Dendritic cell treated with granulocyte-macrophage colony-stimulating factor and Interleukin-4, amounts not matched to agents 40 ng/mL and 50 ng/mL, for 4 days (primary cell): ENCODE measurements around the gene CGB2.
"Not testable (repeated sequence)": the region's sequence is repeated elsewhere in the genome, so short reads cannot be mapped to it uniquely, and the experiment has no call there.

Experiments used
- H3K27ac Mint-ChIP-seq: one replicate; pipeline ENCODE4 v1.8.0; 2022; ENCODE audit warnings: mild to moderate bottlenecking, mixed read lengths
- H3K27me3 Mint-ChIP-seq: one replicate; pipeline ENCODE4 v1.8.0; 2022; ENCODE audit warnings: mild to moderate bottlenecking, mixed read lengths
- H3K36me3 Mint-ChIP-seq: one replicate; pipeline ENCODE4 v1.8.0; 2022; ENCODE audit warnings: low read depth, mixed read lengths
- H3K4me1 Mint-ChIP-seq: one replicate; pipeline ENCODE4 v1.8.0; 2022; ENCODE audit warnings: low read depth, mixed read lengths
- H3K4me3 Mint-ChIP-seq: one replicate; pipeline ENCODE4 v1.8.0; 2022; ENCODE audit warnings: mild to moderate bottlenecking, moderate library complexity, mixed read lengths
- H3K9me3 Mint-ChIP-seq: one replicate; pipeline ENCODE4 v1.8.0; 2022; ENCODE audit warnings: mixed read lengths
- intact Hi-C: fragments of 100-400 bp; cut with micrococcal nuclease; formaldehyde crosslinking; loops from one replicate; pipeline ENCODE4 v1.15.0; 2022

CGB2 gene

GRCh38 chr19:49059053-49059452 is 27.4 kb downstream of the CGB2 start:
- Mint-ChIP-seq H3K9me3 (no peaks in the 10 kb centered on the region), H3K36me3 (no peaks in the 10 kb centered on the region), H3K27me3 (peaks cover 92% of the 10 kb centered on the region), H3K27ac (no peak overlapping the region), H3K4me1 (peaks cover 24% of the 10 kb centered on the region), H3K4me3 (no peak overlapping the region)
- intact Hi-C loops = no loop called here

DNA sequence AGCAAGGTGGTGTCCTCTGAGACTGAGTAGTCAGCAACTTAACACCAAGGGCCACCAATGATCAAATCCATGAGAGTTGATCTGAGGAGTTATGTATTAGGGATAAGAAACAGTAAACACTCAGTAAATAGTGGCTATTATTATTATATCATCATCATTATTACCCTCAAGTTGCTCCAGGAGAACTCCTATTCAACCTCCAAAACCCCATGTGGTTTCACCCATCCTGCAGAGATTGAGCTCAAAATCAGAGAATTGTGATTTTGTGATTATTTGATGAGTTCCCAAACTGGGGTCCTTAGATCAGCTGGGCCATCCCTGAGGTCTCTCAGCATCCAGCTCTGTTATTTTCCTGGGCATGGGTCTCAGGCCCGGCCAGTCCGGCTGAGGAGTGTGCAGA is 29.3 kb downstream of the CGB2 start:
- no peaks in the 10 kb centered on the region for H3K36me3 Mint-ChIP-seq
- H3K27ac Mint-ChIP-seq = no peak overlapping the region
- no peaks in the 10 kb centered on the region for H3K9me3 Mint-ChIP-seq
- H3K27me3 Mint-ChIP-seq = peaks cover 93% of the 10 kb centered on the region
- intact Hi-C loops = no loop called here
- H3K4me1 Mint-ChIP-seq = peaks cover 23% of the 10 kb centered on the region
- no peak overlapping the region for H3K4me3 Mint-ChIP-seq

DNA sequence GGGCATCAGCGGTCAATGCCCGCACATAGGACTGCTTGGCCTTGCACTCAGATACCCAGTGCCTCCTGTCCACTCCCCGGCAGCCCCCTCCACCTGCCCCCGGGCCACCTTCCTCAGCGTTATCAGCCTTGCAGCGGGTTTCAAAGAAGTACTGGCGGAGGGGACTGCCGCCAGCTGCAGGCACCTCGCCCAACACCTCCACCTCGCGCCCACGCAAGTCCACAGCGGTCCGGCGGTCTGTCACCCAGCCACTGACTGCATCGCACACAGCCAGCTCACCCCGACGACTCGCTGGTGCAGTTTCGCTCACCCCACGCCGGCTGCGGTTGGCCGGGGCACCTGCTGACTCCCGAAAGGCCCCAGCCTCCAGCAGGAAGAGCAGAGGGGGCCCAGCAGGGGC is 29.8 kb downstream of the CGB2 start:
- Mint-ChIP-seq H3K9me3 (no peaks in the 10 kb centered on the region), H3K27me3 (peaks cover 93% of the 10 kb centered on the region), H3K27ac (no peak overlapping the region), H3K4me1 (peaks cover 19% of the 10 kb centered on the region), H3K4me3 (no peak overlapping the region), H3K36me3 (no peaks in the 10 kb centered on the region)
- intact Hi-C loops = no loop called here

- peaks cover 91% of the 10 kb centered on the region for H3K27me3 Mint-ChIP-seq
- no peaks in the 10 kb centered on the region for H3K4me1 Mint-ChIP-seq
- intact Hi-C loops = no loop called here
- H3K4me3 Mint-ChIP-seq = no peak overlapping the region
- H3K27ac Mint-ChIP-seq = no peak overlapping the region
- H3K9me3 Mint-ChIP-seq = no peaks in the 10 kb centered on the region
- no peaks in the 10 kb centered on the region for H3K36me3 Mint-ChIP-seq
Measured at GRCh38 chr19:49064029-49064629, 32.4 kb downstream of the CGB2 start.

DNA sequence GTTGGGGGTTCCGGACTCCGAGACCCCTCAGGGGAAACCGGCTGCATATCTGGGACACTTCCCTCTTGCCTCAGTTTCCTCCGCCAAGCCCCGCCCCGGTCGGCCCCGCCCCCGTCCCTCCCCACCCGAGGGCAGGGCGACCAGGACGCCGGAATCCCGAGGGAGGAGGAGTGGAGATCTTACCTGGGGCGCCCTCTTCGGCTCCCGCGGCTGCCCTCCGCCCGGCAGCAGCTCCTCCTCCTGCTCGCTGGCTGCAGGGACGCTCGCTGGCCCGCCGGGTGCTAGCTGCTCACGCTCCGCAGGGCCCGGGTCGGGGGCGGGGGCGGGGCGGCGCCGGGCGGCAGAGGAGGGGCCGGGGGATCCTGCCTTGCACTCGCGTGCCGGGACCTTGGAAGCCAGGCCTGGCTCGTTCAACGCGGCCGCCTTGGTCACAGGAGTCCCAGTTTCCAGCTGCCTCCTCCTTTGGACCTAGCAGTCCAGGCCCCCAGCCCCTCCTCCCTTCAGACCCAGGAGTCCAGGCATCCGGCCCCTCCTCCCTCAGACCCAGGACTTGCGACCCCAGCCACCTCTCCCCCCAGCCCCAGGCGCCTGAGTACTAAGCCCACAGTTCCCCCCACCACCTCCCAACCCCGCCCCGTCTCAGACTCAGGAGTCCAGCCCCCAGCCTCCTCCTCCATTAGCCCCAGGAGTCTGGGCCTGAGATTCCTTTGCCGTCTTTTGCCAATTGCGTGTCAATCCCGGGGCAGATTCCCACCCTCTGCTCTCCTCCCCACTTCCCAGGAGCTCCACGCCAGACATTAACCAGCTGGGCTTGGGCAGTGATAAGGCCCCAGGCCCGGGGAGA is 33.3 kb downstream of the CGB2 start, which contains the start of gene NTF4:
Gene NTF4 (minus strand): TSS at position 51 of the 844 bp plus-strand sequence. CDS start 2,821 bp downstream, outside the sequence.
- Mint-ChIP-seq H3K27ac (no peak within 1 kb of the TSS), H3K27me3 (peaks cover 92% of the 10 kb centered on the region), H3K4me1 (no peaks in the 10 kb centered on the region), H3K9me3 (no peaks in the 10 kb centered on the region), H3K4me3 (no peak within 1 kb of the TSS), H3K36me3 (no peaks in the 10 kb centered on the region)
- intact Hi-C loops = no loop called here

DNA sequence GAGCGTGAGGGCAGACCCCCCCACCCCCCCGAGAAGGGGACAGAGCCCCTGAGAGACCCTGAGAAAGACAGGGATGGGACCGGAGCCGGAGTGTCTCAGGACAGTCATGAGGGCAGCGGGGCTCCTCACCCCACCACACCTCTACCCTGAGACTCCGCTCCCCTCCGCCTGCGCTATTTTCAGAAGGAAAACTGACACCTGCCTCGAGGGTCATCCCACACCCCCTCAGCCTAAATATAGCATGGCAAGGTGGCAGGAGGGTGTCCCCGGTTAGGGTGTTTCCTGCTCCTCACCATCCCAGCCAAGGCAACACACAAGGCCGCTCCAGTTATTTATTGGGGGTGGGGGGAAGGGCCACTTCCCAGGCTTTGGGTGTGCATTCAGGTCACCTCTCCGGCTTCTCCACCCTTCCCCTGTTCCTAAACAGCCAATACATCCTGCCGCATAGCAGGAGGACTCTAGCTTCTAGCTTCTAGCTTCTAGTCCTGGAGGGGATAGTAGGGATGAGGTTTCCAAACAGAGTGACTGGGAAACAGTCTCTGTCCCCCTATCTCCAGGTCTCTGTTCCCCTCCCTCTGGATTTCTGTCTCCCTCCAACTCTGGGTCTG is 34.3 kb downstream of the CGB2 start:
- Mint-ChIP-seq H3K27me3 (peaks cover 92% of the 10 kb centered on the region), H3K27ac (no peak overlapping the region), H3K9me3 (no peaks in the 10 kb centered on the region), H3K4me1 (no peaks in the 10 kb centered on the region), H3K4me3 (no peak overlapping the region), H3K36me3 (no peaks in the 10 kb centered on the region)
- intact Hi-C loops = no loop called here

- Mint-ChIP-seq H3K9me3 (no peaks in the 10 kb centered on the region), H3K4me1 (peaks cover under 1% of the 10 kb centered on the region), H3K27ac (no peak overlapping the region), H3K27me3 (peaks cover 89% of the 10 kb centered on the region), H3K36me3 (no peaks in the 10 kb centered on the region), H3K4me3 (no peak overlapping the region)
- intact Hi-C loops = no loop called here
Measured at GRCh38 chr19:49067554-49067953, 35.9 kb downstream of the CGB2 start.

GRCh38 chr19:49069026-49069425 is 37.3 kb downstream of the CGB2 start:
- intact Hi-C loops = no loop called here
- peaks cover 89% of the 10 kb centered on the region for H3K27me3 Mint-ChIP-seq
- H3K27ac Mint-ChIP-seq = no peak overlapping the region
- H3K36me3 Mint-ChIP-seq = no peaks in the 10 kb centered on the region
- peaks cover 15% of the 10 kb centered on the region for H3K4me1 Mint-ChIP-seq
- H3K4me3 Mint-ChIP-seq = no peak overlapping the region
- no peaks in the 10 kb centered on the region for H3K9me3 Mint-ChIP-seq

GRCh38 chr19:49070416-49070815 is 38.7 kb downstream of the CGB2 start:
- intact Hi-C loops = loop anchor here (5.0 kb wide), 1 partner anchor 137 kb away; no protein-coding TSS in a partner anchor
- no peak overlapping the region for H3K4me3 Mint-ChIP-seq
- H3K27ac Mint-ChIP-seq = no peak overlapping the region
- H3K36me3 Mint-ChIP-seq = no peaks in the 10 kb centered on the region
- H3K27me3 Mint-ChIP-seq = peaks cover 87% of the 10 kb centered on the region
- H3K4me1 Mint-ChIP-seq = peaks cover 18% of the 10 kb centered on the region
- H3K9me3 Mint-ChIP-seq = no peaks in the 10 kb centered on the region

DNA sequence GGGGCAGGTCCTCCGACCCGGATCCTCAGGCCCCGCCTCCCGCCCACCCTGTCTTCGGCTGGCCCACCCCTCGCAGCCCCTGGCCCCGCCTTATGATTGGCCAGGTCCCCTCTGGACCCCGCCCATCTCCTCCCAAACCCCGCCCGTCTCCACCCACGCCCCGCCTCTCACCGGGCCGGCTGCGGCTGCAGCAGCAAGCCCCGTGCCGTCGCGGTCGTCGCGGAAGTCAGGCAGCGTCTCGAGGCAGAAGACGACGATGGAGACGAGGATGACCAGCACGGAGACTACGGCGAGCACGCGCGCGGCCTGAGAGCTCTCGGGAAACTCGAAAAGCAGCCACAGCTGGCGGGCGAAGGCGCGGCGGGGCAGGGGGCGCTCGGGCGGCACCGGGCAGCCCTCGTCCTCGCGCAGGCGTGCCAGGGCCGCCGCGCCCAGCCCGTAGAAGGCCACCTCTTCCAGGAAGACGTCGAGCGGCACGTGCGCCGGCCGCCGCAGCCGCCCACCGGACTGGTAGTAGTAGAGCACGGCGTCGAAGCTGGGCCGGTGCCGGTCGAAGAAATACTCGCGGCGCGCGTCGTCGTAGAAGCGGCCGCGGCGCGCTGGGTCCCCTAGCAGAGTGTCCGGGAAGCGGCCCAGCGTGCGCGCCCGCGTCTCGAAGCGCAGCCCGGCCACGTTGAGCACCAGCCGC is 40.3 kb downstream of the CGB2 start:
- no peak overlapping the region for H3K27ac Mint-ChIP-seq
- H3K36me3 Mint-ChIP-seq = no peaks in the 10 kb centered on the region
- H3K27me3 Mint-ChIP-seq = peaks cover 77% of the 10 kb centered on the region
- H3K4me1 Mint-ChIP-seq = peaks cover 18% of the 10 kb centered on the region
- intact Hi-C loops = loop anchor here (5.0 kb wide), 1 partner anchor 135 kb away; no protein-coding TSS in a partner anchor
- H3K4me3 Mint-ChIP-seq = no peak overlapping the region
- H3K9me3 Mint-ChIP-seq = no peaks in the 10 kb centered on the region

- H3K27ac Mint-ChIP-seq = no peak overlapping the region
- H3K4me3 Mint-ChIP-seq = no peak overlapping the region
- peaks cover 18% of the 10 kb centered on the region for H3K4me1 Mint-ChIP-seq
- no peaks in the 10 kb centered on the region for H3K9me3 Mint-ChIP-seq
- H3K36me3 Mint-ChIP-seq = no peaks in the 10 kb centered on the region
- H3K27me3 Mint-ChIP-seq = peaks cover 65% of the 10 kb centered on the region
- intact Hi-C loops = loop anchor here (5.0 kb wide), 1 partner anchor 134 kb away; no protein-coding TSS in a partner anchor
Measured at GRCh38 chr19:49073514-49074378, 42.1 kb downstream of the CGB2 start.

DNA sequence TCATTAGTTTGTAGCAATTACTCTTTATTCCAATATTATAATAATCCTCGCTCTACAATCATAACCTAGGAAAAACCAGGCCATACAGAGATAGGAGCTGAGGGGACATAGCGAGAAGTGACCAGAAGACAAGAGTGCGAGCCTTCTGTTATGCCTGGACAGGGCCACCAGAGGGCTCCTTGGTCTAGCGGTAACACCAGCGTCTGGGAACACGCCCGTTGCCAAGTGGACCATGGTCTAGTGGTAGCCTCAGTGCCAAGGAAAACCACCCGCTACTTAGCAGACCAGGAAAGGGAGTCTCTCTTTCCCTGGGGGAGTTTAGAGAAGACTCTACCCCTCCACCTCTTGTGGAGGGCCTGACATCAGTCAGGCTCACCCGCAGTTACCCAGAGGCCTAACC is 43.2 kb downstream of the CGB2 start:
- Mint-ChIP-seq H3K4me1 (peaks cover 18% of the 10 kb centered on the region), H3K27me3 (peaks cover 56% of the 10 kb centered on the region)
- not testable (repeated sequence) for H3K27ac Mint-ChIP-seq, H3K9me3 Mint-ChIP-seq, H3K36me3 Mint-ChIP-seq, H3K4me3 Mint-ChIP-seq
- intact Hi-C loops = loop anchor here (5.0 kb wide), 1 partner anchor 132 kb away; no protein-coding TSS in a partner anchor

DNA sequence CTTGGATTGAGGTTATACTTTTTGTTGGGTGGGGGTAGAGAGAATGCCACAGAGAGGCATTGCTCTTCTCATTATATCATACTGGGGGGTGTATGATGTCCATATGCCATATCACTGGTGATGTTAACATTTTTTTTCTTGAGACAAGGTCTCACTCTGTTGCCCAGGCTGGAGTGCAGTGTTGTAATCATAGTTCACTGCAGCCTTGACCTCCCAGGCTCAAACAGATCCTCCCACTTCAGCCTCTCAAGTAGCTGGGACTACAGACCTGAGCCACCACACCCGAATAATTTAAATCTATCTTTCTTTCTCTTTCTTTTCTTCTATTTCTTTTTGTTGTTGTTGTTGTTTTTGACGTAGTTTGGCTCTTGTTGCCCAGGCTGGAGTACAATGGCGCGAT is 48.7 kb downstream of the CGB2 start:
- Mint-ChIP-seq H3K36me3 (peaks cover 4% of the 10 kb centered on the region), H3K9me3 (no peaks in the 10 kb centered on the region), H3K4me1 (peaks cover 5% of the 10 kb centered on the region), H3K4me3 (no peak overlapping the region), H3K27ac (no peak overlapping the region), H3K27me3 (peaks cover 13% of the 10 kb centered on the region)
- intact Hi-C loops = no loop called here
